Measurements from ENCODE around the gene ADM2.

ADM2 gene

DNA sequence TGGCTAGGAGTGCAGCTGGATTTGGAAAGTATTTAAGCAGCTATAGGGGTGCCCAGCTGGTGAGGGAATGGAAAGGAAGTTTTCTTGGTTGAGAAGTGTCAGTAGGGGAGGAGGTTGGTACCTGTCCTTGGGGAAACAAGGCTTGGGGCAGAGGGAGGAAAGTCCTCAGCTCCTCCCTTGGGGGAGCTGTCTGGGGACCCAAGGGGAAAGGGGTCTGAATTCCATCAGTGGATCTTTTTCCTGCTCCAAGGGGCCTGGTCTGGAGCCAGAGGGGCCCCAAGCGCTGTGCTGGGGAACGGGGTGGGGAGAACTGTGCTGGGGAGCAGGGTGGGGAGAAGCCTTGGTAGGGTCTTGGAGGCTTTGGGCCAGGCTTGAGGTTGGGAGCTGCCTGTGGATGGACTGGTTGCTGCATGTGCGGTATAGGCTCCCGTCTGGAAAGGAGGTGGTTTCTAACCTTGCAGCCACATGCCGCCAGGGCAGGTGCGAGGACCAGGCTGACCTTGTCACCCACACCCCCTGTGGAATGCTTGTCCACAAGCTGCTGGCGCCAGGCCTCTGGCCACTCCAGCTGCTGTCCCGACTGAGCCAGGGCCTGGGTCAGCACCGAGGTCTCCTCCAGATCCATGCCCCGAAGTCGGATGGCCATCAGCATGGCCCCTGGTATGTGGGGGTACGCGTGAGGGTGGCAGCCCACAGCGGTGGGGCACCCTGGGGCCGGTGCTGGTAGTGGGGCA is 47.5 kb downstream of the ADM2 start:
- TF ChIP-seq, protein P1, sequence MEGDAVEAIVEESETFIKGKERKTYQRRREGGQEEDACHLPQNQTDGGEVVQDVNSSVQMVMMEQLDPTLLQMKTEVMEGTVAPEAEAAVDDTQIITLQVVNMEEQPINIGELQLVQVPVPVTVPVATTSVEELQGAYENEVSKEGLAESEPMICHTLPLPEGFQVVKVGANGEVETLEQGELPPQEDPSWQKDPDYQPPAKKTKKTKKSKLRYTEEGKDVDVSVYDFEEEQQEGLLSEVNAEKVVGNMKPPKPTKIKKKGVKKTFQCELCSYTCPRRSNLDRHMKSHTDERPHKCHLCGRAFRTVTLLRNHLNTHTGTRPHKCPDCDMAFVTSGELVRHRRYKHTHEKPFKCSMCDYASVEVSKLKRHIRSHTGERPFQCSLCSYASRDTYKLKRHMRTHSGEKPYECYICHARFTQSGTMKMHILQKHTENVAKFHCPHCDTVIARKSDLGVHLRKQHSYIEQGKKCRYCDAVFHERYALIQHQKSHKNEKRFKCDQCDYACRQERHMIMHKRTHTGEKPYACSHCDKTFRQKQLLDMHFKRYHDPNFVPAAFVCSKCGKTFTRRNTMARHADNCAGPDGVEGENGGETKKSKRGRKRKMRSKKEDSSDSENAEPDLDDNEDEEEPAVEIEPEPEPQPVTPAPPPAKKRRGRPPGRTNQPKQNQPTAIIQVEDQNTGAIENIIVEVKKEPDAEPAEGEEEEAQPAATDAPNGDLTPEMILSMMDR (conservative IDR thresholded peaks at IDR 0.05; ENCODE audit: low read depth, low read length), result no peak
- no peak for DNase-seq (ENCODE audit: low read depth)
- peak overlapping the region; percentile 62 for H3K4me3 ChIP-seq (ENCODE audit: low read depth, low read length)

DNA sequence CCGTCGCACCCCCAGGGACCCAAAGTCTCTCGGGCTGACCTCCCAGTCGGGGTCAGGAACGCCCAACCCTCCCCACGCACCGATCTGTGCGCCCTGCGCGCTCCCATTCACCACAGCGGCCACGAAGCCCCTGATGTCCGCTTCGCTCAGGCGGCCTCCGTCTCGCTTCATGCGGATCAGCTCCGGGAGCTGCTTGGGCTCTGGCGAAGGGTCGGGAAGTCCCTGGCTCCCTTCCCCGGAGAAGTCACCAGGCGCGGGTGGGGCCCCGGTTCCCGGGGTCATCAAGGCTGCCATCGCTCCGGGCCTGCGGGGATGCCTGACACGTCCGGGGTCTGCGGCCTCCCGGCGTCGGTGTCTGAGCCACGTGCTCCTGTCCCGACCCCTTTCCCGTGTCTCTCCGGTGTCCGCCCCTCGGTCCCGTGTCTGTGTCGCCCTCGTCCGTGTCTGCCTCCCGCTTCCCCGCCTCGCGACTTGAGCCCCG is 48.1 kb downstream of the ADM2 start:
- no peak for DNase-seq (ENCODE audit: low read depth)
- H3K4me3 ChIP-seq (ENCODE audit: low read depth, low read length), result peak overlapping the region; percentile 62
- TF ChIP-seq, protein P1 (conservative IDR thresholded peaks at IDR 0.05; ENCODE audit: low read depth, low read length), result no peak

DNA sequence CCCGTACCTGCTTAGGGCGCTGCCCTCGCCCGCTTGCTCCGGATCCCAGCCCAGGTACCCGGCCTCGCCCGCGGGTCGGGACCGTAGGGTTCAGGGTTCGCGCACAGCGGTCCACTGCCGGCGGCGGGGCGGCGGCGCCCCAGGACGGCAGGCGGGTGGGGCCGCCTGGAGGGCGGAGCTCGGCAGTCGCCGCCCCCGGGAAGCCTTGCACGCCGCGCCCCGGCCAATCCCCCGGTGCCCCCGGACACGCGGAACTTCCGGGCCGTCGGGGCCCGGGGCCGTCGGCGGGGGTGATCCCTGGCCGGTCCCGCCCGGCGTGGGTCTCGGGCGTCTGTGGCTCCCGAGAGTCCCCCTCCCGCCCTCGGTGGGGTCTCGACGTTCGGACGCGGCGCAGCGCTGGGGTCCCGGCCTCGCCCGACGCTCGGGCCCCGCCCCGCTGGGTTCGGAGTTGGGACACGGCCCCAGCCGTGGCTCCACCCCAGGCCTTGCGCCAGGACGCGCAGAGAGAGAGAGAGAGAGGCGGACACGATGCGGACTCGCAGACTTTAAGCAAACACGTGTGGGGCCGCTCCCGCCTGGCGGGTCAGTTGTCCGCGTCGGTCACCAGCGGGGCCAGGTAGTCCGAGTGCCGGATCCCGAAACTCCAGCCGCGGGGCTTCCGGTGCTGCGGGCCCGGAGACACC is 48.7 kb downstream of the ADM2 start, which contains the start of gene TYMP:
TSS of gene TYMP (minus strand) at position 116 of the 683 bp plus-strand sequence. CDS start 303 bp downstream, outside the sequence.
- TF ChIP-seq, protein P1 (conservative IDR thresholded peaks at IDR 0.05; ENCODE audit: low read depth, low read length), result no peak
- H3K4me3 ChIP-seq (ENCODE audit: low read depth, low read length), result peak within 1 kb of the TSS; percentile 62
- peak; percentile 85 for DNase-seq (ENCODE audit: low read depth)

DNA sequence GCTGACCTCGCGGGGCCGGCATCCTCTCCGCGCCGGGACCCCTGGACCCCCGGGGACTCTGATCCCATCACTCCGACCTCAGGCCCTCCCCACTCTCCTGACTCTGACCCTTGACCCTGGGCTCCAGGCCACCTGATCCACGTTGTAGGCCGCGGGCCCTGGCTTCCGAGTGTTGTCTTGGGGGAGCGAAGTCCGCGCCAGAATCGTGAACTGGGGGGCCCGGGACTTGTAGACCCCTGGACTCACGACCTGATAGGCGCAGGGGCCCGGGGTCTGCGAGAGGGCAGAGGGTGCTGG is 49.2 kb downstream of the ADM2 start:
- TF ChIP-seq, protein P1 (conservative IDR thresholded peaks at IDR 0.05; ENCODE audit: low read depth, low read length), result no peak
- no peak for DNase-seq (ENCODE audit: low read depth)
- H3K4me3 ChIP-seq (ENCODE audit: low read depth, low read length), result peak overlapping the region; percentile 62

DNA sequence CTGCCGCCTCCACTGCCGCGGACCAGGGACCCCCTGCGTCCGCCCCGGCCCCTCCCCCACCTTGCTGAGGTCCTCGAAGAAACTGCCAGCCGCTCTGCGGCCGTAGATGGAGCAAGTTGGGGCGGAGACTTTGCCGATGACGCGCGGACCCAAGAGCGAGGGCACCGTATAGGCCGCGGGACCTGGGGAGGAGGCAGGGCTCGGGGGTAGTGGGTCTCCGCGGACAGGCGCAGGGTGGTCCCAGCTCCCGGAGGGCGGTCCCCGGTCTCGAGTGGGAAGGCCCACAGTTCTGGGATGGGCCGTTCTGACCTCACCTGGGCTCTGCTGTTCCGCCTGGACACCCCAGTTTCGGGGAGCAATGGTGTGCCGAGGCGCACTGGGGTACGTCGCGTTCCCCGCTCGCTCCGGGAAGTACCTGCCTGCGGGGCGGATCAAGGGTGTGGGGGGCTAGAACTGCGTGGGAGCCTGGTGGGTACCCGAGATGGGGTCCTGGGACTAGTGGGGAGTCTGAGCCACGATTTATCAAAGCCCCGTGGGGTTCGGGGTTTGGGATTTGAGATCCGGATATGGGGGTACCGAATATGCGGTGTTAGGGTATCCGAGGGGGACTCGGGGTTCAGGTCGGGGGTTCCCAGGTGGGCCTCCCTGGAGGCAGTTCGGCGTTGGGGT is 49.7 kb downstream of the ADM2 start:
- TF ChIP-seq, protein P1 (conservative IDR thresholded peaks at IDR 0.05; ENCODE audit: low read depth, low read length), result no peak
- peak overlapping the region; percentile 62 for H3K4me3 ChIP-seq (ENCODE audit: low read depth, low read length)
- DNase-seq (ENCODE audit: low read depth), result peak; percentile 90

DNA sequence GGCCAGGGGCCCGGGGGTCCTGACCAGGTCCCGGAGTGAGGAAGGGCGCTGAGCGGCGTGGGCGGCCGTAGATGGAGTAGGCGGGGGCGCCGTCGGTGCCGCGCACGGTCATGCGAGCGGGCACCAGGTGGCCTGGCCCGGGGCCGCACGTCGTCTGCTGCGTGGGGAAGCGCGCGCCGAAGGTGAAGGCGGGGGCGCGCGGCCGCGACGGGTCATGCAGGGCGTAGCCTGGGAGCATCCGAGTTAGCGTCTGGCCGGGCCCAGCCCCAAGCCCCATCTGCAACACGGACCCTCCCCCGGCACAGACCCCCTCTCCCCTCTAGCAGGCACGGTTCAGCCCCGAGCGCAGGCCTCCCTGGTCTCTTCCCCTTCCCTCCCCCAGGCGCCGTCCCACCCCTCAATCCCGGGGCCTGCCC is 50.2 kb downstream of the ADM2 start:
- DNase-seq (ENCODE audit: low read depth), result no peak
- H3K4me3 ChIP-seq (ENCODE audit: low read depth, low read length), result peak overlapping the region; percentile 62
- TF ChIP-seq, protein P1 (conservative IDR thresholded peaks at IDR 0.05; ENCODE audit: low read depth, low read length), result no peak
